ENCODE measurements around the gene ZIK1.

The ZIK1 gene

GRCh38 chr19:57613941-57614743 is 30.2 kb downstream of the ZIK1 start, which contains the start of gene ZNF134:
TSS of gene ZNF134 (plus strand) at chr19:57614242. CDS start at chr19:57619469, 5,227 bp downstream.
- Histone ChIP-seq H3K9ac (ENCODE audit: low read length) (peak within 1 kb of the TSS; percentile 77), H2AFZ (ENCODE audit: low read length) (peak within 1 kb of the TSS; percentile 35; the same call in 1 of the 2 replicates), H3K9me2 (ENCODE audit: low read depth, low read length) (no peaks in the 10 kb centered on the region), H3K9me3 (ENCODE audit: low read length) (peaks cover 42% of the 10 kb centered on the region), H3K27me3 (ENCODE audit: insufficient read depth, low read length) (no peaks in the 10 kb centered on the region), H4K20me1 (ENCODE audit: insufficient read depth, low read length) (no peaks in the 10 kb centered on the region), H3K36me3 (ENCODE audit: insufficient read depth, low read length) (peaks cover 49% of the 10 kb centered on the region), H3K79me2 (ENCODE audit: insufficient read depth, low read length) (peaks cover 25% of the 10 kb centered on the region; the same call in 1 of the 2 replicates), H3K4me1 (ENCODE audit: insufficient read depth, low read length, severe bottlenecking) (peaks cover 11% of the 10 kb centered on the region), H3K4me2 (ENCODE audit: low read length) (peak within 1 kb of the TSS; percentile 69), H3F3A (ENCODE audit: insufficient read depth, low read length) (no peaks in the 10 kb centered on the region), H3K4me3 (ENCODE audit: low read depth, low read length, poor library complexity, severe bottlenecking) (peak within 1 kb of the TSS; percentile 93), H3K27ac (ENCODE audit: low read depth, low read length, poor library complexity, severe bottlenecking) (no peak within 1 kb of the TSS)
- no peak for TF ChIP-seq CTCF (IDR thresholded peaks at IDR 0.05; ENCODE audit: low read length)
- TF ChIP-seq EZH2 (IDR thresholded peaks at IDR 0.05; ENCODE audit: borderline replicate concordance, low read length) = no peak

GRCh38 chr19:57615346-57615745 is 31.4 kb downstream of the ZIK1 start:
- Histone ChIP-seq H3K9me2 (ENCODE audit: low read depth, low read length) (no peaks in the 10 kb centered on the region), H3K9me3 (ENCODE audit: low read length) (peaks cover 54% of the 10 kb centered on the region), H3K4me2 (ENCODE audit: low read length) (peak overlapping the region; percentile 69), H3K27ac (ENCODE audit: low read depth, low read length, poor library complexity, severe bottlenecking) (no peak overlapping the region), H4K20me1 (ENCODE audit: insufficient read depth, low read length) (no peaks in the 10 kb centered on the region), H2AFZ (ENCODE audit: low read length) (no peak overlapping the region), H3K27me3 (ENCODE audit: insufficient read depth, low read length) (no peaks in the 10 kb centered on the region), H3K4me1 (ENCODE audit: insufficient read depth, low read length, severe bottlenecking) (peaks cover 11% of the 10 kb centered on the region), H3K79me2 (ENCODE audit: insufficient read depth, low read length) (peaks cover 25% of the 10 kb centered on the region; the same call in 1 of the 2 replicates), H3F3A (ENCODE audit: insufficient read depth, low read length) (no peaks in the 10 kb centered on the region), H3K9ac (ENCODE audit: low read length) (no peak overlapping the region), H3K36me3 (ENCODE audit: insufficient read depth, low read length) (peaks cover 61% of the 10 kb centered on the region), H3K4me3 (ENCODE audit: low read depth, low read length, poor library complexity, severe bottlenecking) (peak overlapping the region; percentile 93)
- TF ChIP-seq CTCF (IDR thresholded peaks at IDR 0.05; ENCODE audit: low read length) = no peak
- no peak for TF ChIP-seq EZH2 (IDR thresholded peaks at IDR 0.05; ENCODE audit: borderline replicate concordance, low read length)

GRCh38 chr19:57620673-57621348 is 36.9 kb downstream of the ZIK1 start:
- Histone ChIP-seq H3K4me2 (ENCODE audit: low read length) (no peak overlapping the region), H3K9ac (ENCODE audit: low read length) (no peak overlapping the region), H3F3A (ENCODE audit: insufficient read depth, low read length) (no peaks in the 10 kb centered on the region), H3K4me1 (ENCODE audit: insufficient read depth, low read length, severe bottlenecking) (no peaks in the 10 kb centered on the region), H2AFZ (ENCODE audit: low read length) (no peak overlapping the region), H3K27ac (ENCODE audit: low read depth, low read length, poor library complexity, severe bottlenecking) (no peak overlapping the region), H4K20me1 (ENCODE audit: insufficient read depth, low read length) (no peaks in the 10 kb centered on the region), H3K9me2 (ENCODE audit: low read depth, low read length) (no peaks in the 10 kb centered on the region), H3K36me3 (ENCODE audit: insufficient read depth, low read length) (peaks cover 90% of the 10 kb centered on the region), H3K9me3 (ENCODE audit: low read length) (peaks cover 82% of the 10 kb centered on the region), H3K79me2 (ENCODE audit: insufficient read depth, low read length) (0 out of 2 replicates have a peak, but pooled peaks cover 10% of the 10 kb centered on the region), H3K4me3 (ENCODE audit: low read depth, low read length, poor library complexity, severe bottlenecking) (no peak overlapping the region), H3K27me3 (ENCODE audit: insufficient read depth, low read length) (no peaks in the 10 kb centered on the region)
- no peak for TF ChIP-seq CTCF (IDR thresholded peaks at IDR 0.05; ENCODE audit: low read length)
- TF ChIP-seq EZH2 (IDR thresholded peaks at IDR 0.05; ENCODE audit: borderline replicate concordance, low read length) = no peak

Measured in OCI-LY1 (cell line).